PC-3 (cell line): ENCODE measurements around the gene ZNHIT1.

Experiments used
- EZH2 ChIP-seq: fragments of 300-600 bp; sonication (generic); IDR thresholded peaks from one replicate; pipeline ENCODE4 v1.6.1; 2017; ENCODE audit warnings: antibody characterized with exemption, mild to moderate bottlenecking, low read length; ENCODE audit not compliant: unreplicated experiment
- TF ChIP-seq, protein P1 (sequence below): fragments of 300-600 bp; sonication (generic); conservative IDR thresholded peaks from 2 replicates; pipeline ENCODE4 v1.5.1; 2017; ENCODE audit warnings: antibody characterized with exemption, low read depth, mild to moderate bottlenecking, low read length

DNA sequence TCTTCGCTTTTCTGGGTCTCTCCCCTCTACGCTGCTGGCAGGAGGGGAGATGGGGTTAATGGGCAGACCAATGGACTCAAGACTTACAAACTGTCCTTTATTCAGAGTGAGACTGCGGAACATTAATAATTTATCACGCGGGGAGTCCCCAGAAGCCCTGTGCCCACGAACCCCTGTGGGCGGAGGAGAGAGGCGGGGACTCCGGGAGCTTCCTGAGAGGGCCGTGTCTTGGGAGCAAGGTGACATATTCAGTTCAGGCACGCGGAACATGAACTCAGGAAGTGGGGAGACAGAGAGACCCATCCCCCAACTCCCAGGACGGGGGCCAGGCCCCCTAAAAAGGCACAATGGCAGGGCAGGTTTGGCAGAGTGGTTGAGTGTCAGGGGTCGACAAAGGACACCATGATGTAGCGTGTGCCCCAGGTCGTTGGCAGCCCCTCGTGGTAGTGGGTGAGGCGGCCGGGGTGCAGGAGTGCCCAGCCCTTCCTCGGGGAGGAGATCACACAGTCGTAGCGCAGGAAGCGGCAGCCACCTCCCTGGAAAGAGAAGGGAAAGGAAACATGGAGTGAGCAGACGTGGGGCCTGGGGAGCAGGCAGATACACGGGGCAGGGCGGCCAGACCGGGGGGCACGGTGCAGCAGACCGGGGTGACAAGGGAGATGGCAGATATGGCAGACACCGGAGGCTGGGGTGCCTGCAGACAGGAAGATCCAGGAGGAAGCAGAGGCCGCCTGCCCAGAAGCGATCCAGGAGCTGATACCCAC is 11.9 kb upstream of the ZNHIT1 start:
- TF ChIP-seq EZH2 = no peak
- TF ChIP-seq, protein P1, sequence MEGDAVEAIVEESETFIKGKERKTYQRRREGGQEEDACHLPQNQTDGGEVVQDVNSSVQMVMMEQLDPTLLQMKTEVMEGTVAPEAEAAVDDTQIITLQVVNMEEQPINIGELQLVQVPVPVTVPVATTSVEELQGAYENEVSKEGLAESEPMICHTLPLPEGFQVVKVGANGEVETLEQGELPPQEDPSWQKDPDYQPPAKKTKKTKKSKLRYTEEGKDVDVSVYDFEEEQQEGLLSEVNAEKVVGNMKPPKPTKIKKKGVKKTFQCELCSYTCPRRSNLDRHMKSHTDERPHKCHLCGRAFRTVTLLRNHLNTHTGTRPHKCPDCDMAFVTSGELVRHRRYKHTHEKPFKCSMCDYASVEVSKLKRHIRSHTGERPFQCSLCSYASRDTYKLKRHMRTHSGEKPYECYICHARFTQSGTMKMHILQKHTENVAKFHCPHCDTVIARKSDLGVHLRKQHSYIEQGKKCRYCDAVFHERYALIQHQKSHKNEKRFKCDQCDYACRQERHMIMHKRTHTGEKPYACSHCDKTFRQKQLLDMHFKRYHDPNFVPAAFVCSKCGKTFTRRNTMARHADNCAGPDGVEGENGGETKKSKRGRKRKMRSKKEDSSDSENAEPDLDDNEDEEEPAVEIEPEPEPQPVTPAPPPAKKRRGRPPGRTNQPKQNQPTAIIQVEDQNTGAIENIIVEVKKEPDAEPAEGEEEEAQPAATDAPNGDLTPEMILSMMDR = no peak
